ENCODE data around the gene HOXD8. TPM values are rescaled to one million over a fixed set of nuclear protein-coding genes. Genes with fewer than 3 reads are reported as not detected.

HOXD8 gene
- total and polyA plus RNA-seq, 10 of the 15 experiments (the other 5 are each of a cell fraction or from before 2014, with no cell fraction given), result not detected

- no peak overlapping the region for H3K9ac ChIP-seq (ENCODE audit: control insufficient read depth, insufficient read depth, low read length)
- H3K4me3 ChIP-seq, result no peak overlapping the region
- ChIA-PET POLR2A (interaction anchor here (0.9 kb wide), 1 partner anchor 1050 kb away, joined by 3 read pairs; no protein-coding TSS in a partner anchor), SMC1A (ENCODE audit: uncharacterized antibody, unreplicated experiment) (interaction anchor here (1.0 to 2.0 kb wide), 4 partner anchors 15 to 711 kb away, joined by 3 to 7 read pairs (median 4); no protein-coding TSS in a partner anchor), CTCF (interaction anchor here (0.5 to 2.5 kb wide), 18 partner anchors 9 to 1727 kb away, joined by 3 to 12 read pairs (median 4); no protein-coding TSS in a partner anchor), RAD21 (ENCODE audit: unreplicated experiment) (interaction anchor here (0.9 kb wide), 1 partner anchor 1031 kb away, joined by 3 read pairs; no protein-coding TSS in a partner anchor)
- H3K27ac ChIP-seq (ENCODE audit: control insufficient read depth, insufficient read depth), result no peak overlapping the region
- H3K9me3 ChIP-seq (replicated peaks; ENCODE audit: control insufficient read depth, insufficient read depth, low read length), result peaks cover 3% of the 10 kb centered on the region; the same call in 1 of the 3 replicates
- H3K4me2 ChIP-seq (ENCODE audit: control insufficient read depth, insufficient read depth), result no peak overlapping the region
- in situ Hi-C loops (cut with MboI), result no loop called here
- no peak for FAIRE-seq
- ATAC-seq, result peak; percentile 79
- TF ChIP-seq CTCF (IDR thresholded peaks at IDR 0.05 in 2 of 3, conservative IDR thresholded peaks at IDR 0.05 in 1 of 3; ENCODE audit: control insufficient read depth in 2 of 3, extremely low read depth in 1 of 3, insufficient read depth in 1 of 3, low read depth in 3 of 3, low read length in 3 of 3) (peak; percentile 60 to 79 (median 60); a peak in 5 of 6 replicates), NFYA (IDR thresholded peaks at IDR 0.05; ENCODE audit: borderline replicate concordance, low read depth, low read length) (no peak), HDGF (IDR thresholded peaks at IDR 0.05) (no peak), RAD21 (IDR thresholded peaks at IDR 0.05; ENCODE audit: insufficient read depth, low read depth, low read length) (0 out of 2 replicates have a peak, but pooled peaks have one; percentile 24), SMC3 (IDR thresholded peaks at IDR 0.05; ENCODE audit: borderline replicate concordance, low read length) (peak; percentile 18; the same call in 1 of the 2 replicates), MTA3 (IDR thresholded peaks at IDR 0.05; ENCODE audit: borderline replicate concordance, low read length) (no peak), USF1 (IDR thresholded peaks at IDR 0.05; ENCODE audit: borderline replicate concordance, extremely low read length, insufficient read depth, low read depth, low read length) (no peak), MLLT1 (IDR thresholded peaks at IDR 0.05) (no peak), RELA (IDR thresholded peaks at IDR 0.05; ENCODE audit: borderline replicate concordance, partially characterized antibody) (no peak)
- intact Hi-C loops (cut with micrococcal nuclease; ENCODE audit: unreplicated experiment), result no loop called here
- no TSS peak for BruUV-seq (replicated peaks)
- H3K4me1 ChIP-seq (ENCODE audit: control insufficient read depth, insufficient read depth, low read length), result no peaks in the 10 kb centered on the region
- H2AFZ ChIP-seq (ENCODE audit: control insufficient read depth, low read depth, low read length), result no peak overlapping the region
- 18% methylated on average over 16 of the region's 16 CpGs for whole genome bisulfite sequencing (ENCODE audit: insufficient coverage, insufficient replicate concordance, low lambda C conversion rate, missing lambda C conversion rate)
- no peaks in the 10 kb centered on the region for H3K79me2 ChIP-seq (ENCODE audit: control insufficient read depth, insufficient read depth, low read length)
- DNase-seq (ENCODE audit: low read depth, low spot score), result no peak
- H3K27me3 ChIP-seq (replicated peaks in 1 of 2; ENCODE audit: control insufficient read depth in 2 of 2, insufficient read depth in 2 of 2, low read length in 1 of 2), result peaks cover 15 to 35% of the 10 kb centered on the region in 2 experiments
- no peaks in the 10 kb centered on the region for H4K20me1 ChIP-seq (ENCODE audit: control insufficient read depth, insufficient read depth)
- H3K36me3 ChIP-seq (ENCODE audit: control insufficient read depth in 2 of 2, insufficient read depth in 2 of 2, low read length in 1 of 2), result no peaks in the 10 kb centered on the region
These were observed 18.2 kb upstream of the HOXD8 start for GRCh38 chr2:176111309-176111663.
